Common myeloid progenitor, CD34-positive (primary cell): Measurements from ENCODE around the gene BTNL2.
"Not testable (repeated sequence)": the region's sequence is repeated elsewhere in the genome, so short reads cannot be mapped to it uniquely, and the experiment has no call there.

Experiments used
- CTCF ChIA-PET: fragments of 350-600 bp; sonication (Branson Sonifier 250); formaldehyde crosslinking; loops from one replicate; lab custom pipeline; 2021; ENCODE audit warnings: antibody characterized with exemption; lab: Charles Lee
- POLR2A ChIA-PET: fragments of 350-600 bp; sonication (Branson Sonifier 250); formaldehyde crosslinking; loops from one replicate; lab custom pipeline; 2021; ENCODE audit warnings: antibody characterized with exemption; lab: Charles Lee
- DNase-seq, 3 donors: peaks; one replicate each; pipeline versions ENCODE4 v3.0.0 to v3.0.0-alpha.2; 2013
- H3K27ac ChIP-seq, 2 experiments: 1 replicate in 1 of 2; 2 replicates in 1 of 2; pipeline ENCODE4 v1.7.0; 2013; ENCODE audit warnings: inconsistent platforms in 2 of 2, low read length in 2 of 2, mild to moderate bottlenecking in 2 of 2, low read depth in 1 of 2, moderate library complexity in 1 of 2; ENCODE audit not compliant: severe bottlenecking in 2 of 2, insufficient read depth in 1 of 2, poor library complexity in 1 of 2
- H3K27me3 ChIP-seq, 5 experiments: replicated peaks in 2 of 5; 1 replicate in 3 of 5; 2 replicates in 2 of 5; pipeline versions ENCODE4 v1.6.1 to v1.7.0; 2013; ENCODE audit warnings: low read length in 4 of 5, mild to moderate bottlenecking in 2 of 5, moderate library complexity in 2 of 5, inconsistent platforms in 1 of 5; ENCODE audit not compliant: insufficient read depth in 5 of 5, control insufficient read depth in 4 of 5
- H3K36me3 ChIP-seq, 4 experiments: 1 replicate in 2 of 4; 2 replicates in 2 of 4; pipeline versions ENCODE4 v1.6.1 to v1.7.0; 2013; ENCODE audit warnings: low read length in 3 of 4, control low read depth in 1 of 4, mild to moderate bottlenecking in 1 of 4; ENCODE audit not compliant: control insufficient read depth in 4 of 4, insufficient read depth in 4 of 4
- H3K4me1 ChIP-seq, 4 experiments: 1 replicate in 3 of 4; 2 replicates in 1 of 4; pipeline versions ENCODE4 v1.6.1 to v1.7.1; 2013; ENCODE audit warnings: low read length in 3 of 4, mild to moderate bottlenecking in 3 of 4, control low read depth in 1 of 4, inconsistent platforms in 1 of 4, moderate library complexity in 1 of 4; ENCODE audit not compliant: control insufficient read depth in 4 of 4, insufficient read depth in 4 of 4; ENCODE audit errors: control extremely low read depth in 1 of 4
- H3K4me3 ChIP-seq, 7 experiments: 1 replicate in 4 of 7; 2 replicates in 3 of 7; pipeline versions ENCODE4 v1.5.1 to v1.7.0; 2013; ENCODE audit warnings: mild to moderate bottlenecking in 7 of 7, low read length in 6 of 7, moderate library complexity in 6 of 7, inconsistent platforms in 2 of 7, low read depth in 2 of 7, control low read depth in 1 of 7; ENCODE audit not compliant: insufficient read depth in 4 of 7, control insufficient read depth in 1 of 7; ENCODE audit errors: extremely low read depth in 1 of 7
- H3K9me3 ChIP-seq, 5 experiments: 1 replicate in 4 of 5; 2 replicates in 1 of 5; pipeline versions ENCODE4 v1.6.1 to v1.7.1; 2013; ENCODE audit warnings: low read length in 4 of 5, mild to moderate bottlenecking in 2 of 5, inconsistent platforms in 1 of 5, low read depth in 1 of 5, moderate library complexity in 1 of 5; ENCODE audit not compliant: control insufficient read depth in 4 of 5, insufficient read depth in 2 of 5; ENCODE audit errors: control extremely low read depth in 1 of 5
- WGBS: methylation state at CpG from one replicate; pipeline ENCODE4 v1.1.5; 2013; ENCODE audit not compliant: insufficient coverage; 5-methylcytosine and 5-hydroxymethylcytosine counted together

Gene BTNL2

GRCh38 chr6:32371803-32372202, 35.2 kb downstream of the BTNL2 start, which contains the start of gene TSBP1:
Gene TSBP1 (minus strand): TSS chr6:32371903. CDS start chr6:32371706, 197 bp downstream.
- no peaks in the 10 kb centered on the region for H3K9me3 ChIP-seq
- ChIA-PET POLR2A (no interaction called here), CTCF (no interaction called here)
- no peaks in the 10 kb centered on the region for H3K36me3 ChIP-seq
- no peaks in the 10 kb centered on the region for H3K4me1 ChIP-seq
- H3K4me3 ChIP-seq = no peak within 1 kb of the TSS
- no peaks in the 10 kb centered on the region for H3K27me3 ChIP-seq
- no peak within 1 kb of the TSS for H3K27ac ChIP-seq
- DNase-seq = no peak

- ChIA-PET POLR2A (no interaction called here), CTCF (no interaction called here)
- no peak for DNase-seq
- Histone ChIP-seq H3K36me3 (no peaks in the 10 kb centered on the region), H3K27me3 (no peaks in the 10 kb centered on the region), H3K4me3 (no peak overlapping the region), H3K9me3 (no peaks in the 10 kb centered on the region), H3K27ac (no peak overlapping the region), H3K4me1 (no peaks in the 10 kb centered on the region)
- 80% methylated on average over 1 of the region's 1 CpG for WGBS
Measured at GRCh38 chr6:32371229-32371628, 35.8 kb downstream of the BTNL2 start.

DNA sequence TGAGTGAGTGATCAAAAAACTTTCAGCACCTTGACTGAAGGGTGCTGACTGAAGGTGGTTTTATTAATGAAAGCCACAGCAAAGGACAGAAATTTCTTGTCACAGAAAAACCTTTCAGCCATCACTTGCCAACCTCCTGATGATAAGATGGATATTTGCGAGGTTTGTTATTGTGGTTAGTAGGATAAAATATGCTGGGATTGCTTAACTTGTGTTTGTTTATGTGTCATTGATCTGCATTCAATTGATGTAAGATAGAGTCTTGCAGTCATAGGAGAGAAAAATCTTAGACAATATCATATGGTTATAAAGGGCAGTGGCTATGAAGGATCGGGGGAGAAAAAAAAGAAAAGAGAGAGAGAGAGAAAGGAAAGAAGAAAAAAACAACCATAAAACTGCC, 36.5 kb downstream of the BTNL2 start:
- no peak overlapping the region for H3K4me3 ChIP-seq
- H3K27ac ChIP-seq = no peak overlapping the region
- ChIA-PET POLR2A (no interaction called here), CTCF (no interaction called here)
- H3K9me3 ChIP-seq = no peaks in the 10 kb centered on the region
- H3K27me3 ChIP-seq = no peaks in the 10 kb centered on the region
- no peaks in the 10 kb centered on the region for H3K4me1 ChIP-seq
- H3K36me3 ChIP-seq = no peaks in the 10 kb centered on the region
- DNase-seq = no peak
- WGBS = no CpG with 5 or more reads among the region's 2 CpGs

DNA sequence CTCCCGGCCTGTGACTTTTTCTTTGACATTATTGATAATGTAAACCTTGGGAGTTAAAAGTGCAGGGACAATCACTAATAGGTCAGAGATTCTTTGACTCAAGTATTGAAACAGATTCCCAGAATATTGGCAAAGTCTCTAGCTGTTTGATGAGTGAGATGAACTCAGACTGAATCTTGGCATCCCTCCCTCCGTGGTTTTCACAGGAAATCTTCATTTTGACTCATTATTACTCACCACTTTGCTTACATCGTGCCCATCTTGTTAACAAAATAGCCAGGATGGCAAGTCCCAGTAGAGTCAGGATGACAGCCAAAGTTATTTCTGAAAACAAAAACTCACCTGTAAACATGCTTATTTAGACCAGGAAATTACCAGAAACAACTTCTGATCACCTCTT, 37.3 kb downstream of the BTNL2 start:
- Histone ChIP-seq H3K27me3 (no peaks in the 10 kb centered on the region), H3K4me1 (no peaks in the 10 kb centered on the region), H3K9me3 (no peaks in the 10 kb centered on the region), H3K4me3 (no peak overlapping the region), H3K36me3 (no peaks in the 10 kb centered on the region), H3K27ac (no peak overlapping the region)
- ChIA-PET POLR2A (interaction anchor here (0.6 kb wide), 1 partner anchor 14 kb away, joined by 3 read pairs; no protein-coding TSS in a partner anchor), CTCF (no interaction called here)
- DNase-seq = peak in 2 of 3 donors; percentile 23 to 25
- 50% methylated on average over 2 of the region's 3 CpGs for WGBS

DNA sequence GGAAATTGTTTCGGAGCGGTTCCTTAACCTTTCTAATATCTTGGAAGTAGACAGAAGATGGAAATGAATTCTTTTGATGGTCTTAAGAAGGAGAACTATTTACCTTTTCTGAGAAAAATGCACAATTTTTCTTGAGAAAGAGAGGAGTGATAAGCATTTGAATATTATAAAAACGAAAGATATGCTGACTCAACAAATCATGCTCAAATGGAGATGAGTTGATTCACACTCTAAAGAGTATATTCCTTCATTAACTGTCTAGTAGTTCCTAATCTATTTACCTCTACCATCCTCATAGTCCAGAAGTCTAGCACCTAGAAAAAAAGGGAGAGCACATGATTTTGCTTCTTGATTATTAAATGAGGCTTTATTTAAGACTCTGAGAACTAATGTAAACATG, 39.3 kb downstream of the BTNL2 start:
- no peak overlapping the region for H3K4me3 ChIP-seq
- WGBS = no CpG with 5 or more reads among the region's 3 CpGs
- no peaks in the 10 kb centered on the region for H3K36me3 ChIP-seq
- H3K27ac ChIP-seq = no peak overlapping the region
- ChIA-PET POLR2A (no interaction called here), CTCF (no interaction called here)
- no peak for DNase-seq
- no peaks in the 10 kb centered on the region for H3K4me1 ChIP-seq
- H3K27me3 ChIP-seq = no peaks in the 10 kb centered on the region
- H3K9me3 ChIP-seq = no peaks in the 10 kb centered on the region

DNA sequence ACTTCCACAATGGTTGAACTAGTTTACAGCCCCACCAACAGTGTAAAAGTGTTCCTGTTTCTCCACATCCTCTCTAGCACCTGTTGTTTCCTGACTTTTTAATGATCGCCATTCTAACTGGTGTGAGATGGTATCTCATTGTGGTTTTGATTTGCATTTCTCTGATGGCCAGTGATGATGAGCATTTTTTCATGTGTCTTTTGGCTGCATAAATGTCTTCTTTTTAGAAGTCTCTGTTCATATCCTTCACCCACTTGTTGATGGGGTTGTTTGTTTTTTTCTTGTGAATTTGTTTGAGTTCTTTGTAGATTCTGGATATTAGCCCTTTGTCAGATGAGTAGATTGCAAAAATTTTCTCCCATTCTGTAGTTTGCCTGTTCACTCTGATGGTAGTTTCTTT, 47.8 kb downstream of the BTNL2 start:
- no CpG with 5 or more reads among the region's 1 CpG for WGBS
- H3K4me3 ChIP-seq, H3K27ac ChIP-seq, POLR2A ChIA-PET, H3K9me3 ChIP-seq, H3K36me3 ChIP-seq, H3K4me1 ChIP-seq, CTCF ChIA-PET, DNase-seq, H3K27me3 ChIP-seq: not testable (repeated sequence)

GRCh38 chr6:32358548-32358947, 48.4 kb downstream of the BTNL2 start:
- CTCF ChIA-PET, H3K9me3 ChIP-seq, H3K27ac ChIP-seq, DNase-seq, H3K27me3 ChIP-seq, POLR2A ChIA-PET, H3K4me3 ChIP-seq, H3K4me1 ChIP-seq, H3K36me3 ChIP-seq: not testable (repeated sequence)
- no CpG with 5 or more reads among the region's 8 CpGs for WGBS
